ENCODE measurements around the gene SRGAP3. TPM values are rescaled to one million over a fixed set of nuclear protein-coding genes. Genes with fewer than 3 reads are reported as not detected.

Gene SRGAP3
- total RNA-seq, 1 experiment from 2014 or later, result 17.9 TPM

GRCh38 chr3:9298236-9298635, 48.8 kb upstream of the SRGAP3 start:
- no peak for TF ChIP-seq ZBTB43 (CRISPR knock-in tag; IDR thresholded peaks at IDR 0.05)
- no peak for TF ChIP-seq NR1H2 (CRISPR knock-in tag; IDR thresholded peaks at IDR 0.05)
- TF ChIP-seq RORB (CRISPR knock-in tag; IDR thresholded peaks at IDR 0.05), result no peak
- TF ChIP-seq SMAD3 (CRISPR knock-in tag; IDR thresholded peaks at IDR 0.05; ENCODE audit: borderline replicate concordance), result no peak
- TF ChIP-seq ATF6 (CRISPR knock-in tag; IDR thresholded peaks at IDR 0.05), result no peak
- no peak for TF ChIP-seq SOX15 (CRISPR knock-in tag; IDR thresholded peaks at IDR 0.05)
- TF ChIP-seq ZNF263 (CRISPR knock-in tag; IDR thresholded peaks at IDR 0.05; ENCODE audit: low read depth), result no peak
- TF ChIP-seq GRHL2 (CRISPR knock-in tag; IDR thresholded peaks at IDR 0.05; ENCODE audit: insufficient replicate concordance, severe bottlenecking), result no peak
- no peak for TF ChIP-seq ZNF219 (CRISPR knock-in tag; IDR thresholded peaks at IDR 0.05; ENCODE audit: borderline replicate concordance)
- CTCF ChIA-PET, result interaction anchor here (0.6 kb wide), 1 partner anchor 10 kb away, joined by 3 read pairs; no protein-coding TSS in a partner anchor
- no peak for ATAC-seq
- no peak overlapping the region for H3K4me3 Mint-ChIP-seq
- no peak for DNase-seq (ENCODE audit: low spot score)
- H3K9me3 Mint-ChIP-seq, result peaks cover 16% of the 10 kb centered on the region
- peaks cover 3% of the 10 kb centered on the region for H3K36me3 Mint-ChIP-seq
- peaks cover 16% of the 10 kb centered on the region for H3K4me1 Mint-ChIP-seq
- H3K27ac Mint-ChIP-seq, result no peak overlapping the region
- POLR2A ChIA-PET, result no interaction called here
- peaks cover 18% of the 10 kb centered on the region for H3K27me3 Mint-ChIP-seq (ENCODE audit: low read depth)

GRCh38 chr3:9296241-9296640, 46.8 kb upstream of the SRGAP3 start:
- DNase-seq (ENCODE audit: low spot score) (no peak), ATAC-seq (no peak)
- ChIA-PET CTCF (no interaction called here), POLR2A (no interaction called here)
- H3K4me3 Mint-ChIP-seq, result no peak overlapping the region
- H3K27ac Mint-ChIP-seq, result no peak overlapping the region
- peaks cover 8% of the 10 kb centered on the region for H3K27me3 Mint-ChIP-seq (ENCODE audit: low read depth)
- H3K9me3 Mint-ChIP-seq, result peaks cover 16% of the 10 kb centered on the region
- TF ChIP-seq CDX4 (CRISPR knock-in tag; IDR thresholded peaks at IDR 0.05; ENCODE audit: borderline replicate concordance) (no peak), GABPB1 (CRISPR knock-in tag; IDR thresholded peaks at IDR 0.05) (no peak), NR1H2 (CRISPR knock-in tag; IDR thresholded peaks at IDR 0.05) (no peak), ZNF423 (CRISPR knock-in tag; IDR thresholded peaks at IDR 0.05) (no peak), CTCF (IDR thresholded peaks at IDR 0.05) (no peak), E2F4 (CRISPR knock-in tag; IDR thresholded peaks at IDR 0.05; ENCODE audit: borderline replicate concordance, low read depth) (no peak), ZMAT4 (CRISPR knock-in tag; IDR thresholded peaks at IDR 0.05) (no peak), SMAD3 (CRISPR knock-in tag; IDR thresholded peaks at IDR 0.05; ENCODE audit: borderline replicate concordance) (no peak), ZNF512 (CRISPR knock-in tag; IDR thresholded peaks at IDR 0.05; ENCODE audit: borderline replicate concordance) (no peak), JUN (CRISPR knock-in tag; IDR thresholded peaks at IDR 0.05) (no peak), ZNF281 (CRISPR knock-in tag; IDR thresholded peaks at IDR 0.05) (no peak), JAZF1 (CRISPR knock-in tag; IDR thresholded peaks at IDR 0.05) (no peak), TEAD1 (CRISPR knock-in tag; IDR thresholded peaks at IDR 0.05) (no peak), ATF1 (CRISPR knock-in tag; IDR thresholded peaks at IDR 0.05) (no peak)
- peaks cover 3% of the 10 kb centered on the region for H3K36me3 Mint-ChIP-seq
- peaks cover 16% of the 10 kb centered on the region for H3K4me1 Mint-ChIP-seq

All from WTC11 (cell line).